ENCODE results near the gene ZPLD1.

ZPLD1 gene

GRCh38 chr3:102450976-102451375 lies 16.2 kb downstream of the ZPLD1 start:
- no peak for TF ChIP-seq CTCF (IDR thresholded peaks at IDR 0.05; ENCODE audit: low read depth, low read length, missing control alignments)
- no peak for DNase-seq
- no peak overlapping the region for H3K4me3 ChIP-seq (ENCODE audit: low read depth, low read length)
- in situ Hi-C loops (cut with HindIII; ENCODE audit: low pct_ligation_motif_present, low sequenced_read_pairs): no loop called here
- no peak overlapping the region for H3K27ac ChIP-seq
- H3K36me3 ChIP-seq (replicated peaks): no peaks in the 10 kb centered on the region
- H3K27me3 ChIP-seq (replicated peaks): no peaks in the 10 kb centered on the region

DNA sequence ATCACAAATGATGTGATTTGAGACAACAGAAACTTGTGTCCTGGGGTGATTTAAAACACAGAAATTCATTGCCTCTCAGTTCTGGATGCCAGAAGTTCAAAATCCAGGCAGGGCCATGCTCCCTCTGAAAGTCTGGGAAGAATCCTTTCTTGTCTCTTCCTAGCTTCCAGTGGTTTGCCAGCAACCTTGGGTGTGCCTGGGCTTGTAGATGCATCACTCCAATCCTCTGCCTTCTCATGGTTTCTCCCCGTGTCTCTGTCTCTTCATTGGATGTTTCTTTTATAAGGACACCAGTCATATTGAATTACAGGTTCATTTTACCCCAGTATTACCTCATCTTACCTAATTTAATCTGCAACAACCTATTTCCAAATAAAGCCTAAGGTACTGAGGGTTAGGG lies 16.7 kb downstream of the ZPLD1 start:
- Histone ChIP-seq H3K27ac (no peak overlapping the region), H3K36me3 (replicated peaks) (no peaks in the 10 kb centered on the region), H3K4me3 (ENCODE audit: low read depth, low read length) (no peak overlapping the region), H3K27me3 (replicated peaks) (no peaks in the 10 kb centered on the region)
- TF ChIP-seq CTCF (IDR thresholded peaks at IDR 0.05; ENCODE audit: low read depth, low read length, missing control alignments): no peak
- in situ Hi-C loops (cut with HindIII; ENCODE audit: low pct_ligation_motif_present, low sequenced_read_pairs): no loop called here
- no peak for DNase-seq

- Histone ChIP-seq H3K36me3 (replicated peaks) (no peaks in the 10 kb centered on the region), H3K4me3 (ENCODE audit: low read depth, low read length) (no peak overlapping the region), H3K27me3 (replicated peaks) (no peaks in the 10 kb centered on the region), H3K27ac (no peak overlapping the region)
- DNase-seq: no peak
- no peak for TF ChIP-seq CTCF (IDR thresholded peaks at IDR 0.05; ENCODE audit: low read depth, low read length, missing control alignments)
- in situ Hi-C loops (cut with HindIII; ENCODE audit: low pct_ligation_motif_present, low sequenced_read_pairs): no loop called here
Observed at GRCh38 chr3:102454181-102454580, 19.4 kb downstream of the ZPLD1 start.

DNA sequence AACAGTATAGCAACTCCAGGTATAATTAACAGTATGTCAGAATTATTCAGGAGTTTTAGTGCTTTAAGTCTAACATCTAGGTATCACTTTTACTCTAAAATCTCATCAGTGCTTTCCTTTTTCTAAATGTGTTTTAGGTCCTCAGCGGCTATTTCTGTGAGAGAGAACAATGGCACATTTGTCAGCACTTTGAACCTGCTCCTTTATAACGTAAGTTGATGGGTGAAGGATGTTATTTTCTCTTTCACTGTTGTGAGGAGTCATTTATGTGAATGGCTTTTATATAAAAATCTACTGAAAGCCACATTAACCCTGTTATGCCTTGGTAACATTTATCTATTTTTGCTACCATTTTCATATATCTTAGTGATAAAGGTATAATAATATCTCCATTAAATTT lies 22.8 kb downstream of the ZPLD1 start:
- no peak overlapping the region for H3K4me3 ChIP-seq (ENCODE audit: low read depth, low read length)
- H3K27me3 ChIP-seq (replicated peaks): no peaks in the 10 kb centered on the region
- TF ChIP-seq CTCF (IDR thresholded peaks at IDR 0.05; ENCODE audit: low read depth, low read length, missing control alignments): no peak
- no peak overlapping the region for H3K27ac ChIP-seq
- in situ Hi-C loops (cut with HindIII; ENCODE audit: low pct_ligation_motif_present, low sequenced_read_pairs): no loop called here
- DNase-seq: no peak
- H3K36me3 ChIP-seq (replicated peaks): no peaks in the 10 kb centered on the region

DNA sequence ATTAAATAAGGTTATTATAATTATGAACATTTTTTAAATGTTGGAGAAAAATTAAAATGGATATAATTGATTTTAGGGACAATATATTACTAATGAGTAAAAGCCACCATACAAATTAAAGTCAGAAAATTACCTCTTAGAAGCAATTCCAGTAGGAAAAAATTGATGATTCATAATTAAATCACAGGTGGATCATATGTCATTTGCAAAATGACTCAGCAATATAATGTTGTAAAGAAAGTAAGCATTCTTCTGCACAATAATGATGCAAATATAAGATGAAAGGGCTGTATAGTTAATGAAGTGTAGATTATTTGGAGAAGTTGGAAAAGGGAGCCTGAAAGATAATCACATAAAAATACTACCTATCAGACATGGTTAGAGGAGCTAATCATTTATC lies 25.8 kb downstream of the ZPLD1 start:
- TF ChIP-seq CTCF (IDR thresholded peaks at IDR 0.05; ENCODE audit: low read depth, low read length, missing control alignments): no peak
- no peaks in the 10 kb centered on the region for H3K27me3 ChIP-seq (replicated peaks)
- no peak overlapping the region for H3K4me3 ChIP-seq (ENCODE audit: low read depth, low read length)
- no peaks in the 10 kb centered on the region for H3K36me3 ChIP-seq (replicated peaks)
- no peak for DNase-seq
- H3K27ac ChIP-seq: no peak overlapping the region
- in situ Hi-C loops (cut with HindIII; ENCODE audit: low pct_ligation_motif_present, low sequenced_read_pairs): no loop called here

DNA sequence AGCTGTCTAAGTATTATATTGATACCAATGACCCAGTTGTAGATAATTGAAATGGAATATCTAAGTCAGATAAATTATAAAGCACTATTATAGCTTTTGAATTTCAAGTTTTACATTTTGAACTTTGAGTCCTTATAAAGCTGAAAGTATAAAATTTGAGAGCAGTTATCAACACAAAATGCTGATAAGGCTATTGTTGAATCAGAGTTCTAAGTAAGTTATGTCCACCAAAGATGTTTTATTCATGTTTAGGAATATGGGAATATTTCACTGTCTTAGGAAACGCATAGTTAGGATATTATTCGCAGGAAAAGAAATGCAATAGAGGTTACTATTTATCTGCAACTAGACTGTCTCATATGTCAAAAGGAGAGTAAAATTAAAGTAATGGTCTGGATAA lies 29.4 kb downstream of the ZPLD1 start:
- in situ Hi-C loops (cut with HindIII; ENCODE audit: low pct_ligation_motif_present, low sequenced_read_pairs): no loop called here
- Histone ChIP-seq H3K27me3 (replicated peaks) (no peaks in the 10 kb centered on the region), H3K4me3 (ENCODE audit: low read depth, low read length) (no peak overlapping the region), H3K27ac (no peak overlapping the region), H3K36me3 (replicated peaks) (no peaks in the 10 kb centered on the region)
- no peak for DNase-seq
- TF ChIP-seq CTCF (IDR thresholded peaks at IDR 0.05; ENCODE audit: low read depth, low read length, missing control alignments): no peak
